GM21619 (cell line): ENCODE data around the gene ATXN7L1.

Experiments
- ATAC-seq: cut with Tn5 transposase; IDR thresholded peaks from one replicate; pipeline ENCODE4 v1.9.1; 2021; ENCODE audit not compliant: unreplicated experiment

Gene ATXN7L1

GRCh38 chr7:105594034-105594433, 282.4 kb downstream of the ATXN7L1 start:
- no peak for ATAC-seq

GRCh38 chr7:105591522-105591921, 284.9 kb downstream of the ATXN7L1 start:
- ATAC-seq: no peak

GRCh38 chr7:105590793-105591192, 285.6 kb downstream of the ATXN7L1 start:
- no peak for ATAC-seq

DNA sequence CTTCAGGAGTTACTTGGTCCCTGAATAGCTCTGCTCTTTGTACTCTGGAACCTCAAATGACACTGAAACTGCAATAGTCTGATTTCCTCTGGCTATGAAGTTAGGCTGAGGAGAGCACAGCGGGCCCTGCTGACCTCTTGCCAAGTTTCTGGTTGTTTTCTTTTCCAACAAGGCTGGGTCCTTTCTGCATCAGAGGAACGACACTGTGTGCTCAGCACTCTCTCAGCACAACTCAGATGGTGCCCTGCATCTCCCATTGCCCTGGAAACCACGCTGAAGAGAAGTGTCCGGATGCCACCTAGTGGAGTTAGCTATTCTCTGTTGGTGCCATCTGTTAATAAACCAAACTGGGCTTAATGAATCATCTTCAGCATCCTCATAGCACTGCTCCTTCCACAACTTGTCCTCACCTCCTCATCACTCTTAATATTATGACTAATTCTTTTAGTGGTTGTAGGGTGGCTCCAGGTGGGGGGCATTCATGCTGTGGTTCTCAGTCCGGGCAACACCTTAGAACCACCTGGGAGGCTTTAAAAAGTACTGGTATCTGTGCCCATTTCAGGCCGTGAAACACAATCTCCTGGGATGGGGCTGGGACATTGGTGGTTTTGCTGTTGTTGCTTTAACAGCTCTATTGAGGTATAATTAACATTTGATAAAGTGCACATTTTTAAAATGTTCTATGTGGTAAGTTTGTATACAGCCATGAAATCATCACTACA, 286.9 kb downstream of the ATXN7L1 start:
- ATAC-seq: peak; percentile 85

- ATAC-seq: no peak
Measured at GRCh38 chr7:105587909-105588635, 288.3 kb downstream of the ATXN7L1 start.

DNA sequence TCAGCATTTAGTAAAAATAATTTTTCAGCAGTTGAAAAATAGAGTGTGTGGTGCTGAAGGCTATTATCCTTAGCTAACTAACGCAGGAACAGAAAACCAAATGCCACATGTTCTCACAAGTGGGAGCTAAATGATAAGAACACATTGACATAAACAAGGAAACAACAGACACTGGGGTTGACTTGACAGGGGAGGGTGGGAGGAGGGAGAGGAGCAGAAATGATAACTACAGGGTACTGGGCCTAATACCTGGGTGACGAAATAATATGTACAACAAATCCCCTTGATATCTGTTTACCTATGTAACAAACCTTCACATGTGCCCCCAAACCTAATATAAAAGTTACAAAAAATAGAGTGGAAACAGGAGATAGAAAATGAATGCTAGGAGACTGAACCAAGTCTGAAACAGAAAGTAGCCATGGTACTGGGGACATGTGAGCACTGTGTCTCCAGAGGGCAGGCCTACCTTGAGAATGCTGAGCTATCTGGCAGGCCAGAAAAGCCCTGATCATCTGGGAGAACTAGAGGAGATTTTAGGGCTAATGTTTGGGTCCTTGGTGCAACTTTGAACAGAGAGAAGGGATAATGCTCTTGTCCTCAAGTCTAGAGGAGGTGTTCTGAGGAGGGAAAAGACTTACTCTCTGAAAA, 290.4 kb downstream of the ATXN7L1 start:
- ATAC-seq: peak; percentile 35

DNA sequence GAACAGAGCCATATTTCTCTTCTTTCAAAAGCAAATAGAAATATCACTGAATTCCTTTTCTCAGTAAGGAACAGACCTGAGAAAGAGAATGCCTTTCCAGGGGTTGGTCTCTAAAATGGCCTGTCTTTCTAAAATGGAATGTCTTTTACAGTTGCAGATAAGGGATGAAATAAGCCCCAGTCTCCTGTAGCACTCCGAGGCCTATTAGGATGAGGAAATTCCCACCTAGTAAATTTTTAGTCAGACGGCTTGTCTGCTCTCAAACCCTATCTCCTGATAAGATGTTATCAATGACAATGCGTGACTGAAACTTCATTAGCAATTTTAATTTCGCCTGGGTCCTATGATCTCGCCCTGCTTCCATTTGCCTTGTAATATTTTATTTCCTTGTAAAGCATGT, 292.2 kb downstream of the ATXN7L1 start:
- no peak for ATAC-seq

DNA sequence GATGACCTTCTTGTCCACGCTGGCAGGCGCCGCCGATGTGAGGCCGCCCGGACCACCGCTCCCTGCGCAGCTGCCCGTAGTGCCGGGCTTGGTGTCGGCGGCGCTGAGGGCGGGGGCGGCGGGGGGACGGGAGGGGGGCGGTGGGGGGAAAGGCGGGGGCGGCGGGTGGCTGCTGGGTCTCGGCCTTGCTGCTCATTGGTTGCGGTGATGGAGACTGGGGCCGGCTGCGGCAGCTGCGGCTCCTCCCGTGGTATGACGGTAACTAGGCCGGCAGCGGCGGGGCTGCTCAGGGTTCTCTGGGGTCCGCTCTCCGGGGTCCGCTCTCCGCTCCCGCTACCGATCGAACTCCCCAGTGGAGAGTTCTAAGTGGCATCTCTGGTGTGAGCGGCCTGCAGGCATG, 293.3 kb downstream of the ATXN7L1 start:
- ATAC-seq: no peak

DNA sequence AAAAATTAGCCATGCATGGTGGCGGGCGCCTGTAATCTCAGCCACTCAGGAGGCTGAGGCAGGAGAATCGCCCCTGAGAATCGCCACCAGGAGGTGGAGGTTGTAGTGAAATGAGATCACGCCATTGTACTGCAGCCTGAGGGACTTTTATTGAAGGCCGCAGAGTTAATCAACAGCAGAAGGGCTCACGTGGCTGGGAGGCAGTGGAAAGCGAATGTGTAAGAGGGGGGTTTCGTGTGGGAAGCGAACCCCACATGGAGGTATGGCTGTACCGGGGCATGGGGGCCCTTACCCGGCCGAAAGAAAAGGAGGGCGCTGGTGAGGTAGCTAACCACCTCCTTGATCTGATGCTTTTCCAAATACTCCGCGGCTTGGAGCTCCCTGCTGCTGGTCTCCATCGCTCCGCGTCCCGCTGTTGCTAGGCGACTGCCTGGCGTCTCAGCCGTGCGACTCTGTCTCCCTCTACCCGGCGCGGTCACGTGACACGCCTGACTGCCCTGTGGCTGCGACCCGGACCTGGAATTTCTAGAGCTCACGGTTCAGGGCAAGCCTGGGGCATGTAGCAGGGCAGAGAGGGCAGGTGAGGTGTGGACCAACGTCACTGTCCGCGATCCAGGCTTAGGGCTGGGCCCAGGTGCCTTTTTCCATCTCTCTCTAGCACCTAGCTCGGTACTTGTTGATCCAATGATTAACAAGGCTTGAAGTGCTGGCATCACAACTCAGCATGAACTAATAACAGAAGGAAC, 295.2 kb downstream of the ATXN7L1 start, which contains the start of gene EFCAB10:
Gene EFCAB10, minus strand, starts transcription at position 428 of the 746 bp plus-strand sequence. Its CDS starts 30 bp downstream, at position 398.
- peak; percentile 78 for ATAC-seq

DNA sequence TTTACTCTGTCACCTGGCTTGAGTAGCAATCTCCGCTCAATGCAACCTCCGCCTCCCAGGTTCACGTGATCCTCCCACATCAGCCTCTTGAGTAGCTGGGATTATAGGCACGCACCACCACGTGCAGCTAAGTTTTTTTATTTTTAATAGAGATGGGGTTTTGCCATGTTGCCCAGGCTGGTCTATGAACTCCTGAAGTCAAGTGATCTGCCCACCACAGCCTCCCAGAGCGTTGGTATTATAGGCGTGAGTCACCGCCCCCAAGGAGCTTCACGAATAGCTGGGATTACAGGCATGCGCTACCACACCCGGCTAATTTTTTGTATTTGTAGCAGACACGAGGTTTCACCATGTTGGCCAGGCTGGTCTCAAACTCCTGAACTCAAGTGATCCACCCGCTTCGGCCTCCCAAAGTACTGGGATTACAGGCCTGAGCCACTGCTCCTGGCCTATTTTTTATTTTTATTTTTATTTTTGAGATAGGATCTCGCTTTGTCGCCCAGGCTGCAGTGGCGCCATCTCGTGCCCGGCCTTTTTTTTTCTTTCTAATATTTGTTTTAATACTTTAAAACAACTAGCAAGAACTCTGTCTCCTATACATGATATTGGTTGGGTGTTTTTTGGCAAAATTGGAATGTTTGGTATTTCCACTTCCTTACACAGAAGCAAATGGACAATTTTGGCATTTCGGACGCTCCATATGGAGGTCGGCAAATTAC, 296.2 kb downstream of the ATXN7L1 start:
- no peak for ATAC-seq

- ATAC-seq: no peak
Measured at GRCh38 chr7:105578496-105578895, 297.9 kb downstream of the ATXN7L1 start.

- no peak for ATAC-seq
Measured at GRCh38 chr7:105577251-105577650, 299.1 kb downstream of the ATXN7L1 start.

DNA sequence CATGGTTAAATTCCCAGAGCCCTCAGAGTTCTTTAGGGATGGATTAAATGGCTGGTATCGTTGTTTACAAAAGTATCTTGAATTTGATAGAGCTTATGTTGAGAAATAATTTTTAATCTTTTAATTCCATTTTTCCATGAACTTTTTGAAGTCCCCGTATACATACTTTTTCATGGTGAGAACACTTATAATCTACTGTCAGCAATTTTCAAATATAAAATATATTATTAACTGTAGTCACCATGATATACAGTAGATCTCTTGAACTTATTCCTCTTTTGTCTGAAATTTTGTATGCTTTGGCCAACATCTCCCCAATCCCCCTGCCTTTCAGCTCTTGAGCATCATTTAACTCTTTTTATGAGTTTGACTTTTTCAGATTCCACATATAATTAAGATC, 304.5 kb downstream of the ATXN7L1 start:
- ATAC-seq: no peak

- no peak for ATAC-seq
Measured at GRCh38 chr7:105567821-105568220, 308.6 kb downstream of the ATXN7L1 start.

DNA sequence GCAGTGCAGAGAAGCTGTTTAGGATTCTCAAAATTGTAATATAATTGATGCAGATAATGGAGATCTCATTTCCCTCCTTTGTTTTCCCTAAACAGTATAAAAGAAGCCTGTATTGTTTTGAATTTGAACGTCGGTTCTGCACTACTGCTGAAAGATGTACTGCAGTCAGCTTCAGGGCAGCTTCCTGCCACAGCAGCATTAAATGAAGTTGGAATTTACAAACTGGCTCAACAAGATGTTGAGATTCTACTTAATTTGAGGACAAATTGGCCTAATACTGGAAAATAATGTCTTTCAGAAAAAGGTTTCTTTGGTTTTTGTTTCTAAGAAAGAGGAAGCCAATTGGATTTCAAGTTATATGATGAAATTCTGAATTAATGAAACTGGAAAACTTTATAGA, 309.4 kb downstream of the ATXN7L1 start:
- ATAC-seq: no peak

- no peak for ATAC-seq
Measured at GRCh38 chr7:105565190-105565589, 311.2 kb downstream of the ATXN7L1 start.

DNA sequence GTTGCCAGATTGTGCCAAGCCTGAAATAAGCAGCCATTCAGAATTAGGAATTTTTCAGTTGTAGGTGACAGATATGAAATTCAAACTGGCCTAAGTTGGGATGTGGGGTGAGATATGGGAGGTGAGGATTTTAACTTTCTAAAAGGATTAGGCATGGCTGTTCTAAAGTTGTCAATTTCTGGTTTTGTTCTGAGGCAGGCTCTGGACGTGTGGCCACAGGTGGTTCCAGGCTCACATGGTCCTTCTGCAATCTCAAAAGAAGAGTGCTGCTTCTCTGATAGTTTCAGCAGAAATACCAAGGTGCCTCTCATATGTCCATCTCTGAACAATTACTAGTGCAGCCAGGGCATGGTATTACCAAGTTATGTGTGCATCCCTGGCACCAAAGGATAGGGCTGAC, 316.5 kb downstream of the ATXN7L1 start:
- ATAC-seq: no peak
